WERI-Rb-1 (cell line): Measurements from ENCODE around the gene REP15.
A peak's percentile ranks its signal among the peaks of the same experiment; 100 is the strongest.

Experiments
- DNase-seq: peaks from one replicate; pipeline ENCODE4 v3.0.0-alpha.2; 2020
- H3K27ac ChIP-seq: fragments of 250-450 bp; sonication (Bioruptor Pico); 2 replicates; pipeline ENCODE4 v1.5.1; 2020; ENCODE audit warnings: mild to moderate bottlenecking, moderate library complexity
- H3K27me3 ChIP-seq: fragments of 250-450 bp; sonication (Bioruptor Pico); 2 replicates; pipeline ENCODE4 v1.5.1; 2021; ENCODE audit warnings: mild to moderate bottlenecking, low read depth, moderate library complexity; ENCODE audit not compliant: insufficient read depth, severe bottlenecking
- H3K36me3 ChIP-seq: fragments of 250-450 bp; sonication (Bioruptor Pico); 2 replicates; pipeline ENCODE4 v1.5.1; 2020; ENCODE audit warnings: mild to moderate bottlenecking, moderate library complexity
- H3K4me3 ChIP-seq: 2 replicates; pipeline ENCODE4 v1.5.1; 2011; ENCODE audit warnings: low read depth, mild to moderate bottlenecking, control low read depth, low read length
- H3K9me3 ChIP-seq: fragments of 250-450 bp; sonication (Bioruptor Pico); 2 replicates; pipeline ENCODE4 v1.5.1; 2021; ENCODE audit warnings: mild to moderate bottlenecking, moderate library complexity; ENCODE audit not compliant: severe bottlenecking
- TF ChIP-seq, protein P1 (sequence below): IDR thresholded peaks from 2 replicates; pipeline ENCODE4 v1.5.1; 2011; ENCODE audit warnings: low read depth, mild to moderate bottlenecking, control low read depth, inconsistent platforms, low read length

Gene REP15

GRCh38 chr12:27703720-27704452 lies 7.6 kb downstream of the REP15 start:
- TF ChIP-seq, protein P1, sequence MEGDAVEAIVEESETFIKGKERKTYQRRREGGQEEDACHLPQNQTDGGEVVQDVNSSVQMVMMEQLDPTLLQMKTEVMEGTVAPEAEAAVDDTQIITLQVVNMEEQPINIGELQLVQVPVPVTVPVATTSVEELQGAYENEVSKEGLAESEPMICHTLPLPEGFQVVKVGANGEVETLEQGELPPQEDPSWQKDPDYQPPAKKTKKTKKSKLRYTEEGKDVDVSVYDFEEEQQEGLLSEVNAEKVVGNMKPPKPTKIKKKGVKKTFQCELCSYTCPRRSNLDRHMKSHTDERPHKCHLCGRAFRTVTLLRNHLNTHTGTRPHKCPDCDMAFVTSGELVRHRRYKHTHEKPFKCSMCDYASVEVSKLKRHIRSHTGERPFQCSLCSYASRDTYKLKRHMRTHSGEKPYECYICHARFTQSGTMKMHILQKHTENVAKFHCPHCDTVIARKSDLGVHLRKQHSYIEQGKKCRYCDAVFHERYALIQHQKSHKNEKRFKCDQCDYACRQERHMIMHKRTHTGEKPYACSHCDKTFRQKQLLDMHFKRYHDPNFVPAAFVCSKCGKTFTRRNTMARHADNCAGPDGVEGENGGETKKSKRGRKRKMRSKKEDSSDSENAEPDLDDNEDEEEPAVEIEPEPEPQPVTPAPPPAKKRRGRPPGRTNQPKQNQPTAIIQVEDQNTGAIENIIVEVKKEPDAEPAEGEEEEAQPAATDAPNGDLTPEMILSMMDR = peak; percentile 78
- peak; percentile 83 for DNase-seq
- H3K4me3 ChIP-seq = no peak overlapping the region
- H3K27me3 ChIP-seq = no peaks in the 10 kb centered on the region
- H3K9me3 ChIP-seq = no peaks in the 10 kb centered on the region
- H3K27ac ChIP-seq = no peak overlapping the region
- H3K36me3 ChIP-seq = no peaks in the 10 kb centered on the region

- H3K4me3 ChIP-seq = no peak overlapping the region
- no peak for DNase-seq
- TF ChIP-seq, protein P1 = no peak
Observed at GRCh38 chr12:27705263-27705662, 9.0 kb downstream of the REP15 start.

DNA sequence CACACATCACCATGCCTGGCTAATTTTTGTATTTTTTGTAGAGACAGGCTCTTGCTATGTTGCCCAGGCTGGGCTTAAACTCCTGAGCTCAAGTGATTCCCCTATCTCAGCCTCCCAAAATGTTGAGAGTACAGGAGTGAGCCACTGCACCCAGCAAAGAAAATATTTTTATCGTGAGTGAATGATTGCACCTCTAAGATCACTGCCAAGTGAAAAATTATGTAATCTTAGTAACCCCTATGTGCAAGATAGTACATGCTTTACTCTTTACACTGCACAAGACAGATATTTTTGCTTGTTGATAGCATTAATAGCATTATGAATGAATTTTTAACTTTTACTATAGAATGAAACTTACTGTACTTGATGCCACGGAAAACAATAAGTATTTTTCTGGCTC lies 11.0 kb downstream of the REP15 start:
- no peaks in the 10 kb centered on the region for H3K27me3 ChIP-seq
- no peaks in the 10 kb centered on the region for H3K9me3 ChIP-seq
- no peak for DNase-seq
- H3K27ac ChIP-seq = no peak overlapping the region
- no peaks in the 10 kb centered on the region for H3K36me3 ChIP-seq
- TF ChIP-seq, protein P1 = no peak
- H3K4me3 ChIP-seq = no peak overlapping the region

More at GRCh38 chr12:27705263-27705662, 9.0 kb downstream of the REP15 start:
- no peaks in the 10 kb centered on the region for H3K9me3 ChIP-seq
- H3K27ac ChIP-seq = no peak overlapping the region
- H3K36me3 ChIP-seq = no peaks in the 10 kb centered on the region
- H3K27me3 ChIP-seq = no peaks in the 10 kb centered on the region

DNA sequence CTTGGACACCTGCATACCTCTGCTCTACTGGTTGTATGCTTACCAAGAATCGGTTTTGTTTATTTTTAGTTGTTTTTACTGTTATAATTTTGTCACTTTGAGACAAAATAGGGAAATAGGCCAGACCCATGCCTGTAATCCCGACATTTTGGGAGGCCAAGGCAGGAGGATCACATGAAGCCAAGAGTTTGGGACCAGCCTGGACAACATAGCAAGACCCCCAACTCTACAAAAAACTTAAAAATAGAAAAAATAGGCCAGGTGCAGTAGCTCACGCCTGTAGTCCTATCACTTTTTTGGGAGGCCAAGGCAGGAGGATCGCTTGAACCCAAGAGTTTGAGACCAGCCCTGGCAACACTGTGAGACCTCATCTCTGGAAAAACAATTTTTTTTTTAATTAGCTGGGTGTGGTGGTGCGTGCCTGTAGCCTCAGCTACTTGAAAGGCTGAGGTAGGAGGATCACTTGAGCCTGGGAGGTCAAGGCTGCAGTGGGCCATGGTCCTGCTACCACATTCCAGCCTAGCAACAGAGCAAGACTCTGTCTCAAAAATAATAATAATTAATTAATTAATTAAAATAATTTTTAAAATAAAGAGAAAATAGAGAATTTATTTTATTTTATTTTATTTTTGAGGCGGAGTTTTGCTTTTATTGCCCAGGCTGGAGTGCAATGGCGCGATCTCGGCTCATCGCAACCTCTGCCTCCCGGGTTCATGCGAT lies 13.1 kb downstream of the REP15 start:
- DNase-seq = no peak
- peak overlapping the region; percentile 81; the same call in 1 of the 2 replicates for H3K27ac ChIP-seq
- TF ChIP-seq, protein P1 = no peak
- no peaks in the 10 kb centered on the region for H3K27me3 ChIP-seq
- H3K36me3 ChIP-seq = peaks cover 6% of the 10 kb centered on the region; the same call in 1 of the 2 replicates
- no peaks in the 10 kb centered on the region for H3K9me3 ChIP-seq
- H3K4me3 ChIP-seq = peak overlapping the region; percentile 100

DNA sequence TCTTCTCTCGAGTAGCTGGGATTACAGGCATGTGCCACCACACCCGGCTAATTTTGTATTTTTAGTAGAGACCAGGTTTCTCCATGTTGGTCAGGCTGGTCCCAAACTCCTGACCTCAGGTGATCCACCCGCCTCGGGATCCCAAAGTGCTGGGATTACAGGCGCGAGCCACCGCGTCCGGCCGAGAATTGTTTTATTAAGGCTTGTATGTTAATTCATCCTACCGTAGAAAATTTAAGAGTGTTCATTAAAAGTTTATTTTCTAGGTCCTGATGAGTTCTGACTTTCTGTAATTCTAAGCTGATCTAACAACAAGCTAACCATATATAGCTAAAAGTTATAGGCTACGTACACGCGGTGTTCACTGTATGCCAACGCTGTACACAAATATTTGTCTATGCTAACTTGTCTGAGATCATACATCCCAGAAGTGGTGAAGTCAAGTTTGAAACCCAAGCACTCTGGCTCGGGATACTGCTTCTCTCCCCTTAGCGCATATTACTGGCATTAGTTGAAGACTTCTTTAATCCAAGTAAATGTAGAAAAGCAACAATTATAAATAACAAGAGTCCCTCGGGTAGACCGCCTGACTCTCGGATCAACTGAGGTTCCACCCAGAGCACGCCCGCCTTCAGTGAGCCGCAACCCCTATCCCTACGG lies 13.8 kb downstream of the REP15 start:
- TF ChIP-seq, protein P1 = no peak
- no peak for DNase-seq
- peak overlapping the region; percentile 100 for H3K4me3 ChIP-seq
- no peaks in the 10 kb centered on the region for H3K27me3 ChIP-seq
- H3K9me3 ChIP-seq = no peaks in the 10 kb centered on the region
- H3K36me3 ChIP-seq = peaks cover 10% of the 10 kb centered on the region
- peak overlapping the region; percentile 81 for H3K27ac ChIP-seq
